Measurements from ENCODE around the gene ATP7B.

Gene ATP7B

GRCh38 chr13:51977625-51978024 is 33.6 kb downstream of the ATP7B start:
- H3K4me3 ChIP-seq (ENCODE audit: insufficient read length, low read depth): no peak overlapping the region
- DNase-seq (ENCODE audit: low read depth, low spot score): no peak
- H3K27me3 ChIP-seq (ENCODE audit: insufficient read depth, insufficient read length): no peaks in the 10 kb centered on the region
- H3K9ac ChIP-seq (ENCODE audit: insufficient read length, low read depth): no peak overlapping the region
- H3K36me3 ChIP-seq (ENCODE audit: insufficient read depth, insufficient read length, low read length): no peaks in the 10 kb centered on the region
- TF ChIP-seq SUZ12 (IDR thresholded peaks at IDR 0.05; ENCODE audit: extremely low read depth, insufficient read depth, insufficient read length) (no peak), YY1 (IDR thresholded peaks at IDR 0.05; ENCODE audit: insufficient read depth, insufficient read length) (no peak), ZNF274 (IDR thresholded peaks at IDR 0.05; ENCODE audit: low read depth, low read length) (no peak)
- no peaks in the 10 kb centered on the region for H3K4me1 ChIP-seq (ENCODE audit: insufficient read depth, insufficient read length)
- H3K9me3 ChIP-seq (ENCODE audit: insufficient read depth, low read length): no peaks in the 10 kb centered on the region

DNA sequence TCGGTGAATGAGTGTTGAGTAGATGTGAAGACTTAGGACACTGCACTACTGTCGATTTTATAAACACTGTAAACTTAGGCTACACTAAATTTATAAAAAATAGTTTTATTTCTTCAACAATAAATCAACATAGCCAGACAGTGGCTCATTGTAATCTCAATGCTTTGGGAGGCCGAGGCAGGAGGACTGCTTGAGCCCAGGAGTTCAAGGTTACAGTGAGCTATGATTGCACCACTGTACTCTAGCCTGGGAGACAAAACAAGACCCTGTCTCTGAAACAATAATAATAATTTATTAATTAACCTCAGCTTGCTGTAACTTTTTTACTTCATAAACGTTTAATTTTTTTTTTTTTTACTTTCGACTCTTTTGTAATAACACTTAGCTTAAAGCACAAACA is 34.4 kb downstream of the ATP7B start:
- H3K4me3 ChIP-seq (ENCODE audit: insufficient read length, low read depth): no peak overlapping the region
- H3K27me3 ChIP-seq (ENCODE audit: insufficient read depth, insufficient read length): no peaks in the 10 kb centered on the region
- H3K9me3 ChIP-seq (ENCODE audit: insufficient read depth, low read length): no peaks in the 10 kb centered on the region
- no peak overlapping the region for H3K9ac ChIP-seq (ENCODE audit: insufficient read length, low read depth)
- no peaks in the 10 kb centered on the region for H3K4me1 ChIP-seq (ENCODE audit: insufficient read depth, insufficient read length)
- no peaks in the 10 kb centered on the region for H3K36me3 ChIP-seq (ENCODE audit: insufficient read depth, insufficient read length, low read length)
- TF ChIP-seq YY1 (IDR thresholded peaks at IDR 0.05; ENCODE audit: insufficient read depth, insufficient read length) (no peak), SUZ12 (IDR thresholded peaks at IDR 0.05; ENCODE audit: extremely low read depth, insufficient read depth, insufficient read length) (no peak), ZNF274 (IDR thresholded peaks at IDR 0.05; ENCODE audit: low read depth, low read length) (no peak)
- no peak for DNase-seq (ENCODE audit: low read depth, low spot score)

- Histone ChIP-seq H3K27me3 (ENCODE audit: insufficient read depth, insufficient read length) (no peaks in the 10 kb centered on the region), H3K9me3 (ENCODE audit: insufficient read depth, low read length) (no peaks in the 10 kb centered on the region), H3K9ac (ENCODE audit: insufficient read length, low read depth) (no peak overlapping the region), H3K4me3 (ENCODE audit: insufficient read length, low read depth) (no peak overlapping the region), H3K36me3 (ENCODE audit: insufficient read depth, insufficient read length, low read length) (no peaks in the 10 kb centered on the region), H3K4me1 (ENCODE audit: insufficient read depth, insufficient read length) (no peaks in the 10 kb centered on the region)
- no peak for DNase-seq (ENCODE audit: low read depth, low spot score)
- no peak for TF ChIP-seq SUZ12 (IDR thresholded peaks at IDR 0.05; ENCODE audit: extremely low read depth, insufficient read depth, insufficient read length)
- no peak for TF ChIP-seq ZNF274 (IDR thresholded peaks at IDR 0.05; ENCODE audit: low read depth, low read length)
- no peak for TF ChIP-seq YY1 (IDR thresholded peaks at IDR 0.05; ENCODE audit: insufficient read depth, insufficient read length)
These were observed 34.8 kb downstream of the ATP7B start for GRCh38 chr13:51976423-51976822.

DNA sequence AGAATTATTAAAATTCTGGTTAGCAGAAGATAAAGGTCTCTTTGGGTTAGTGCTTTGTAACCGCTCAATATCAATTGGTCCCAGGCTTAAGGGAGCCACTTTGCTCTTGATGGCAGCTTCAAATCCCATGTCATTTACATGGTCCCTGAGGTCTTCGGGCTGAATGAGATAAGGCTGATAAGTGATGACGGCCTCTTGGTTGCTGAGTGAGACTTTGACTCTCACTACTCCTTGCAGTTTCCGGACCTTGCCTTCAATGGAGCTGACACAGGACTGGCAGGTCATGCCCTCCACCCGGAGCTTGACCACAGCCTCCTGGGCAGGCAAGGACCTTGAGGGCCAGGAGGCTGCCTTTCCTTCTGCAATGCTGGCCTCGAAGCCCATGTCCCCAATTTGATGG is 36.8 kb downstream of the ATP7B start:
- TF ChIP-seq YY1 (IDR thresholded peaks at IDR 0.05; ENCODE audit: insufficient read depth, insufficient read length) (no peak), ZNF274 (IDR thresholded peaks at IDR 0.05; ENCODE audit: low read depth, low read length) (no peak), SUZ12 (IDR thresholded peaks at IDR 0.05; ENCODE audit: extremely low read depth, insufficient read depth, insufficient read length) (no peak)
- no peaks in the 10 kb centered on the region for H3K27me3 ChIP-seq (ENCODE audit: insufficient read depth, insufficient read length)
- DNase-seq (ENCODE audit: low read depth, low spot score): no peak
- no peak overlapping the region for H3K4me3 ChIP-seq (ENCODE audit: insufficient read length, low read depth)
- no peaks in the 10 kb centered on the region for H3K4me1 ChIP-seq (ENCODE audit: insufficient read depth, insufficient read length)
- no peaks in the 10 kb centered on the region for H3K9me3 ChIP-seq (ENCODE audit: insufficient read depth, low read length)
- no peak overlapping the region for H3K9ac ChIP-seq (ENCODE audit: insufficient read length, low read depth)
- H3K36me3 ChIP-seq (ENCODE audit: insufficient read depth, insufficient read length, low read length): no peaks in the 10 kb centered on the region

DNA sequence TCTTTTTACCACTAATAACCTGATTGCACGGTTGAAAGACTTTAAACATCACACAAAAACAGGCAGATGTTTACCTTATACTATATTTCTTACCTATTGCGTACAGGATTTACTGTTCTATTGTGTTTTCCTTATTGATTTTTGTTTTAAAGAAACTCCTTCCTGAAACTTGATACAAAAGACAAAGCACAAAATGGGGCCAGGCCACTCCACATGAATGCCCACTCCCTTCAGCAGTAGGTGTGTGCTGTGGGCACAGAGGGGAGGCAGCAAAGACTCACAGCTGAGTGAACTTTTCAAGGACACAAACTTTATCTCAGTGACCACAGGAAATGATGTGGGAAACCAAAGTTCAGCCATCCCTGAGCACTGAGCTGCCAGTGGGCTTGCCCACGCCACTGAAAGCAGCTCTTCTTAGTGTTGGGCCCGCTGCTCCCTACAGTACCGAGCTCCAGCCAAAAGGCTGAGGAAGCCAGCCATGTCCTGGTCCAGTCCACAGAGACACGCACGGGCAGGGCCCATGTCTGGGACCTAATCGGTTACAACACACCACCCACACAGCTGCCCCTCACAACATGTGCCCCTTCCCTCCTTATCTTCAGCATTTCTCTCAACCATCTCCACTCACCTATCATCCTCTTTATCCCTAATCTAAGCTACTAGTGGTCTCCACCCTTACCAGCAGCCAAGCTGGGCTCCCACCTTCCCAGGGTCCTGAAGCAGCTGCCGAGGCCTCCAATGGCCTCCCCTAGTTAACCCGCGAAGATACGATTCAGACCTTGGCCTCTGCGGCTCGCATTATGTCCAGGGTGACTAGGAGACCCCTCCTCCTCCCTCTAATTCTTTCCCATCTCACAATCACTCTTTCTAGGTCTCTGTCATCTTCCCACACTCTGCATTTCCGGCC is 39.5 kb downstream of the ATP7B start:
- no peak overlapping the region for H3K9ac ChIP-seq (ENCODE audit: insufficient read length, low read depth)
- no peak for TF ChIP-seq SUZ12 (IDR thresholded peaks at IDR 0.05; ENCODE audit: extremely low read depth, insufficient read depth, insufficient read length)
- TF ChIP-seq YY1 (IDR thresholded peaks at IDR 0.05; ENCODE audit: insufficient read depth, insufficient read length): no peak
- no peaks in the 10 kb centered on the region for H3K9me3 ChIP-seq (ENCODE audit: insufficient read depth, low read length)
- H3K4me1 ChIP-seq (ENCODE audit: insufficient read depth, insufficient read length): no peaks in the 10 kb centered on the region
- H3K4me3 ChIP-seq (ENCODE audit: insufficient read length, low read depth): no peak overlapping the region
- peaks cover 3% of the 10 kb centered on the region for H3K36me3 ChIP-seq (ENCODE audit: insufficient read depth, insufficient read length, low read length)
- no peaks in the 10 kb centered on the region for H3K27me3 ChIP-seq (ENCODE audit: insufficient read depth, insufficient read length)
- no peak for DNase-seq (ENCODE audit: low read depth, low spot score)

- Histone ChIP-seq H3K4me3 (ENCODE audit: insufficient read length, low read depth) (no peak overlapping the region), H3K27me3 (ENCODE audit: insufficient read depth, insufficient read length) (no peaks in the 10 kb centered on the region), H3K36me3 (ENCODE audit: insufficient read depth, insufficient read length, low read length) (peaks cover 3% of the 10 kb centered on the region), H3K4me1 (ENCODE audit: insufficient read depth, insufficient read length) (no peaks in the 10 kb centered on the region), H3K9ac (ENCODE audit: insufficient read length, low read depth) (no peak overlapping the region), H3K9me3 (ENCODE audit: insufficient read depth, low read length) (no peaks in the 10 kb centered on the region)
- DNase-seq (ENCODE audit: low read depth, low spot score): no peak
- no peak for TF ChIP-seq ZNF274 (IDR thresholded peaks at IDR 0.05; ENCODE audit: low read depth, low read length)
- TF ChIP-seq SUZ12 (IDR thresholded peaks at IDR 0.05; ENCODE audit: extremely low read depth, insufficient read depth, insufficient read length): no peak
- TF ChIP-seq YY1 (IDR thresholded peaks at IDR 0.05; ENCODE audit: insufficient read depth, insufficient read length): no peak
These were observed 40.9 kb downstream of the ATP7B start for GRCh38 chr13:51970349-51970748.

- Histone ChIP-seq H3K4me1 (ENCODE audit: insufficient read depth, insufficient read length) (no peaks in the 10 kb centered on the region), H3K4me3 (ENCODE audit: insufficient read length, low read depth) (no peak overlapping the region), H3K36me3 (ENCODE audit: insufficient read depth, insufficient read length, low read length) (peaks cover 3% of the 10 kb centered on the region), H3K27me3 (ENCODE audit: insufficient read depth, insufficient read length) (no peaks in the 10 kb centered on the region), H3K9me3 (ENCODE audit: insufficient read depth, low read length) (no peaks in the 10 kb centered on the region), H3K9ac (ENCODE audit: insufficient read length, low read depth) (no peak overlapping the region)
- no peak for DNase-seq (ENCODE audit: low read depth, low spot score)
- TF ChIP-seq SUZ12 (IDR thresholded peaks at IDR 0.05; ENCODE audit: extremely low read depth, insufficient read depth, insufficient read length) (no peak), ZNF274 (IDR thresholded peaks at IDR 0.05; ENCODE audit: low read depth, low read length) (no peak), YY1 (IDR thresholded peaks at IDR 0.05; ENCODE audit: insufficient read depth, insufficient read length) (no peak)
These were observed 43.5 kb downstream of the ATP7B start for GRCh38 chr13:51967482-51968446.

All from NT2/D1 (cell line).